Loucy (cell line): ENCODE measurements around the gene FBXL15.

Source experiments
- H2AFZ ChIP-seq: fragments of 200-600 bp; sonication (generic); 2 replicates; pipeline ENCODE4 v1.6.0; 2016; ENCODE audit warnings: antibody characterized with exemption, mild to moderate bottlenecking, low read length, moderate library complexity
- H3F3A ChIP-seq: fragments of 200-600 bp; 2 replicates; pipeline ENCODE4 v1.6.0; 2016; ENCODE audit warnings: antibody characterized with exemption, low read depth, mild to moderate bottlenecking
- H3K27me3 ChIP-seq: fragments of 200-600 bp; sonication (generic); 2 replicates; pipeline ENCODE4 v1.6.1; 2014; ENCODE audit warnings: low read length, mild to moderate bottlenecking; ENCODE audit not compliant: insufficient read depth, poor library complexity, severe bottlenecking
- H3K36me3 ChIP-seq: fragments of 200-600 bp; sonication (generic); 2 replicates; pipeline ENCODE4 v1.6.1; 2016; ENCODE audit warnings: low read length; ENCODE audit not compliant: insufficient read depth
- H3K4me1 ChIP-seq: fragments of 200-600 bp; sonication (generic); 2 replicates; pipeline ENCODE4 v1.5.1; 2014; ENCODE audit warnings: low read length, mild to moderate bottlenecking; ENCODE audit not compliant: insufficient read depth, poor library complexity, severe bottlenecking
- H3K4me2 ChIP-seq: fragments of 200-600 bp; sonication (generic); 2 replicates; pipeline ENCODE4 v1.6.0; 2014; ENCODE audit warnings: antibody characterized with exemption, low read length, low read depth, mild to moderate bottlenecking; ENCODE audit not compliant: poor library complexity, severe bottlenecking
- H3K4me3 ChIP-seq: fragments of 200-600 bp; sonication (generic); 2 replicates; pipeline ENCODE4 v1.5.1; 2014; ENCODE audit warnings: low read length, mild to moderate bottlenecking, mixed read lengths; ENCODE audit not compliant: poor library complexity, severe bottlenecking
- H3K79me2 ChIP-seq: fragments of 200-600 bp; sonication (generic); 2 replicates; pipeline ENCODE4 v1.6.1; 2014; ENCODE audit warnings: low read length; ENCODE audit not compliant: insufficient read depth
- H3K9ac ChIP-seq: fragments of 200-600 bp; sonication (generic); 2 replicates; pipeline ENCODE4 v1.6.0; 2014; ENCODE audit warnings: mild to moderate bottlenecking, low read depth, low read length, moderate library complexity; ENCODE audit not compliant: poor library complexity, severe bottlenecking
- H3K9me2 ChIP-seq: fragments of 200-600 bp; sonication (generic); replicated peaks from 2 replicates; pipeline ENCODE4 v1.6.1; 2016; ENCODE audit warnings: low read depth, low read length, mixed read lengths
- H3K9me3 ChIP-seq: fragments of 200-600 bp; sonication (generic); 2 replicates; pipeline ENCODE4 v1.6.1; 2014; ENCODE audit warnings: mild to moderate bottlenecking, antibody characterized with exemption, low read length, low read depth; ENCODE audit not compliant: insufficient read depth
- H4K20me1 ChIP-seq: fragments of 200-600 bp; sonication (generic); 2 replicates; pipeline ENCODE4 v1.6.0; 2014; ENCODE audit warnings: antibody characterized with exemption, low read length, mild to moderate bottlenecking; ENCODE audit not compliant: insufficient read depth, poor library complexity, severe bottlenecking
- CTCF ChIP-seq: fragments of 200-600 bp; sonication (generic); conservative IDR thresholded peaks from 2 replicates; pipeline ENCODE4 v1.5.1; 2014; ENCODE audit warnings: mild to moderate bottlenecking, antibody characterized with exemption, low read length
- EZH2phosphoT487 ChIP-seq: fragments of 200-600 bp; IDR thresholded peaks from 2 replicates; pipeline ENCODE4 v1.6.1; 2018; ENCODE audit warnings: antibody characterized with exemption, mild to moderate bottlenecking, moderate library complexity, borderline replicate concordance

Gene FBXL15

GRCh38 chr10:102455893-102456471 is 35.3 kb downstream of the FBXL15 start:
- Histone ChIP-seq H3K9me3 (no peaks in the 10 kb centered on the region), H3K9ac (no peak overlapping the region), H3K36me3 (no peaks in the 10 kb centered on the region; the same call in 1 of the 2 replicates), H3K27me3 (no peaks in the 10 kb centered on the region), H3F3A (no peaks in the 10 kb centered on the region), H3K4me3 (no peak overlapping the region), H4K20me1 (peaks cover 8% of the 10 kb centered on the region), H3K9me2 (no peaks in the 10 kb centered on the region), H2AFZ (no peak overlapping the region), H3K79me2 (peaks cover 21% of the 10 kb centered on the region), H3K4me1 (peaks cover 20% of the 10 kb centered on the region), H3K4me2 (no peak overlapping the region)
- no peak for TF ChIP-seq EZH2phosphoT487
- no peak for TF ChIP-seq CTCF

GRCh38 chr10:102457591-102458150 is 37.0 kb downstream of the FBXL15 start:
- H3K79me2 ChIP-seq, result peaks cover 5% of the 10 kb centered on the region; the same call in 1 of the 2 replicates
- H3K9ac ChIP-seq, result no peak overlapping the region
- no peak overlapping the region for H3K4me3 ChIP-seq

GRCh38 chr10:102458656-102459055 is 38.0 kb downstream of the FBXL15 start:
- Histone ChIP-seq H3K9me3 (no peaks in the 10 kb centered on the region), H3K27me3 (no peaks in the 10 kb centered on the region), H3K4me1 (peaks cover 16% of the 10 kb centered on the region), H2AFZ (no peak overlapping the region), H3K4me3 (no peak overlapping the region), H3K9me2 (no peaks in the 10 kb centered on the region), H3K36me3 (no peaks in the 10 kb centered on the region; the same call in 1 of the 2 replicates), H3K4me2 (no peak overlapping the region), H3F3A (no peaks in the 10 kb centered on the region), H3K79me2 (no peaks in the 10 kb centered on the region), H3K9ac (no peak overlapping the region), H4K20me1 (no peaks in the 10 kb centered on the region)
- no peak for TF ChIP-seq EZH2phosphoT487
- TF ChIP-seq CTCF, result no peak

More at GRCh38 chr10:102457591-102458150, 37.0 kb downstream of the FBXL15 start:
- H4K20me1 ChIP-seq, result no peaks in the 10 kb centered on the region
- no peaks in the 10 kb centered on the region; the same call in 1 of the 2 replicates for H3K36me3 ChIP-seq
- H3K27me3 ChIP-seq, result no peaks in the 10 kb centered on the region
- H2AFZ ChIP-seq, result no peak overlapping the region
- no peak overlapping the region for H3K4me2 ChIP-seq
- H3F3A ChIP-seq, result no peaks in the 10 kb centered on the region
- H3K4me1 ChIP-seq, result peaks cover 20% of the 10 kb centered on the region
- no peaks in the 10 kb centered on the region for H3K9me2 ChIP-seq
- no peaks in the 10 kb centered on the region for H3K9me3 ChIP-seq
- TF ChIP-seq CTCF, result no peak
- no peak for TF ChIP-seq EZH2phosphoT487
